Neuronal stem cell (in vitro differentiated cells): Measurements from ENCODE around the gene CMIP.
A peak's percentile ranks its signal among the peaks of the same experiment; 100 is the strongest.

Experiments
- DNase-seq: peaks from one replicate; pipeline ENCODE4 v3.0.0-alpha.2; 2013; ENCODE audit warnings: low spot score
- H2AFZ ChIP-seq: one replicate; pipeline ENCODE4 v1.6.1; 2013; ENCODE audit warnings: mild to moderate bottlenecking, low read length, inconsistent platforms
- H2AK5ac ChIP-seq: 2 replicates; pipeline ENCODE4 v1.6.1; 2013; ENCODE audit warnings: low read depth, mild to moderate bottlenecking, inconsistent platforms, low read length, moderate library complexity, mixed read lengths
- H2BK120ac ChIP-seq: 2 replicates; pipeline ENCODE4 v1.6.1; 2013; ENCODE audit warnings: low read depth, mild to moderate bottlenecking, inconsistent platforms, low read length, moderate library complexity, mixed read lengths
- H2BK12ac ChIP-seq: one replicate; pipeline ENCODE4 v1.6.1; 2013; ENCODE audit warnings: low read length, inconsistent platforms
- H2BK15ac ChIP-seq: 2 replicates; pipeline ENCODE4 v1.6.1; 2013; ENCODE audit warnings: mild to moderate bottlenecking, low read length, inconsistent platforms, mixed read lengths
- H2BK5ac ChIP-seq: one replicate; pipeline ENCODE4 v1.6.1; 2013; ENCODE audit warnings: inconsistent platforms, mild to moderate bottlenecking, low read length, moderate library complexity
- H3K14ac ChIP-seq: one replicate; pipeline ENCODE4 v1.6.1; 2013; ENCODE audit warnings: low read length, inconsistent platforms
- H3K18ac ChIP-seq: 2 replicates; pipeline ENCODE4 v1.6.1; 2013; ENCODE audit warnings: low read length, inconsistent platforms
- H3K23ac ChIP-seq: 2 replicates; pipeline ENCODE4 v1.6.1; 2013; ENCODE audit warnings: low read depth, mild to moderate bottlenecking, mixed read lengths, low read length, inconsistent platforms; ENCODE audit not compliant: poor library complexity
- H3K27ac ChIP-seq: replicated peaks from 3 replicates; pipeline ENCODE4 v1.5.1; 2013; ENCODE audit warnings: low read length, inconsistent platforms
- H3K27me3 ChIP-seq, 3 experiments: 2 replicates each; pipeline ENCODE4 v1.6.1; 2013; ENCODE audit warnings: low read length in 3 of 3, mild to moderate bottlenecking in 2 of 3, inconsistent platforms in 1 of 3, low read depth in 1 of 3, mixed read lengths in 1 of 3, moderate library complexity in 1 of 3; ENCODE audit not compliant: control insufficient read depth in 3 of 3, insufficient read depth in 3 of 3
- H3K36me3 ChIP-seq, 2 donors: replicated peaks in 1 of 2; 2 replicates each; pipeline ENCODE4 v1.6.1; 2013; ENCODE audit warnings: low read length in 2 of 2; ENCODE audit not compliant: control insufficient read depth in 2 of 2, insufficient read depth in 2 of 2
- H3K4ac ChIP-seq: 2 replicates; pipeline ENCODE4 v1.6.1; 2013; ENCODE audit warnings: inconsistent platforms, mild to moderate bottlenecking, low read length, moderate library complexity
- H3K4me1 ChIP-seq, 2 donors: 1 replicate in 1 of 2; 2 replicates in 1 of 2; pipeline ENCODE4 v1.6.1; 2013; ENCODE audit warnings: low read length in 2 of 2, low read depth in 1 of 2; ENCODE audit not compliant: control insufficient read depth in 2 of 2, insufficient read depth in 1 of 2
- H3K4me2 ChIP-seq: one replicate; pipeline ENCODE4 v1.6.1; 2013; ENCODE audit warnings: mild to moderate bottlenecking, low read length, inconsistent platforms; ENCODE audit not compliant: insufficient read depth, poor library complexity, severe bottlenecking
- H3K4me3 ChIP-seq, 2 donors: 2 replicates each; pipeline ENCODE4 v1.5.1; 2013; ENCODE audit warnings: low read length in 2 of 2, mild to moderate bottlenecking in 2 of 2, inconsistent platforms in 1 of 2, moderate library complexity in 1 of 2
- H3K79me1 ChIP-seq: one replicate; pipeline ENCODE4 v1.6.1; 2013; ENCODE audit warnings: low read depth, mild to moderate bottlenecking, inconsistent platforms, low read length, moderate library complexity
- H3K9ac ChIP-seq: one replicate; pipeline ENCODE4 v1.6.1; 2013; ENCODE audit warnings: mild to moderate bottlenecking, low read depth, low read length, inconsistent platforms; ENCODE audit not compliant: poor library complexity
- H3K9me3 ChIP-seq, 2 donors: replicated peaks in 1 of 2; 2 replicates each; pipeline versions ENCODE3 to v1.6.1; 2013; ENCODE audit warnings: low read length in 2 of 2, mild to moderate bottlenecking in 2 of 2, inconsistent platforms in 1 of 2, low read depth in 1 of 2, mixed read lengths in 1 of 2, moderate library complexity in 1 of 2; ENCODE audit not compliant: control insufficient read depth in 2 of 2, insufficient read depth in 1 of 2
- H4K8ac ChIP-seq: one replicate; pipeline ENCODE4 v1.6.1; 2013; ENCODE audit warnings: low read depth, mild to moderate bottlenecking, inconsistent platforms, low read length, moderate library complexity
- H4K91ac ChIP-seq: one replicate; pipeline ENCODE4 v1.6.1; 2013; ENCODE audit warnings: low read length, low read depth, mild to moderate bottlenecking, inconsistent platforms; ENCODE audit not compliant: poor library complexity
- whole genome bisulfite sequencing, 2 donors: extraction: QIAGEN DNeasy Blood & Tissue Kit; methylation state at CpG; one replicate each; pipeline ENCODE4 v1.1.7; 2013; ENCODE audit warnings: missing lambda C conversion rate in 2 of 2, mixed read lengths in 1 of 2; ENCODE audit not compliant: insufficient read length in 2 of 2, insufficient replicate concordance in 1 of 2; ENCODE audit errors: extremely low coverage in 2 of 2; 5-methylcytosine and 5-hydroxymethylcytosine counted together

Gene CMIP

DNA sequence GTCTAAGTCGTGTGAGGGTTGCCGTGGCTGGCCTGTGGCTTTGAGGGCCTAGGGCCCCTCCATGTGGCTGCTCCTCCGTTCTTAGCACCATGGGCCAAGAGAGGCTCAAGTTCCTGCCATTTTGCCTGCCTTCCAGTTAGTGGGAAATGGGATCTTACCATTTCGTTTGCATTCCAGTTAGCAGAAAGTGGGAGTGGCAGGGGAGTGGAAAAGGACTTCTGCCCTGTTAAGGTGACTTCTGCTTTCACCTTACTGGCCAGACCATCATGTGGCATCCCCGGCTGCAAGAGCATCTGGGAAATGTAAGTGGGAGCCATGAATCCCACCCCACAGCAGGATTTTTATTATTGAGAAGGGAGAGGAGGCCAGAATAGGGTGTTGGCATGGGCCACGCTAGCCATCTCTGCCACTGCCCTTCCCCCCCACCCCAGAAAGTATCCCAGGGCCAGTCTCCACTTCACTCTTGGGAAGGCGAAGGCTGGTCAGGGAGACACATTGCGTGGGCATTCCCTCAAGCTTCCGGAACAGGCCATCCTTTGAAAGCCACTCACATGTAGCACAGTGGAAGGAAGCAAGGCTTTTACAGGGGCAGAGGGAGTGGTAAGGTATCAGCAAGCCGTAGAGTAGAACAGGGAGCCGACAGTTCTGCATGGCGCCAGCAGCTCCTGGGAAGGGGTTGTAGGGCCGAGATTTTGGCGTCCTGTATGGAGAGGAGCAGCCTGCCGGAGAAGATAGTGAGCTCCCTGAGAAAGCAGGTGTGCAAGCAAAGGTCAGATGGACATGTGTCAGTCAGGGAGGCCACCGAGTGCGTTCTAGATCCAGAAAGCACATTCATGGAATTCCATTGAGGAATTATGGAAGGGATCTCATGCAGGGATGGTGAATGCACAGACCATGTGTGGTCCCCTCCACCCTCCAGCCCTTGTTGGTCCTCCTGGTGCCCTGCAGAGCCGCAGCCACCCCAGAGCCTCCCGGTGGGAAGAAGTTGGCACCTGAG lies 33.4 kb downstream of the CMIP start:
- H2BK120ac ChIP-seq, result no peak overlapping the region
- no peak for DNase-seq

DNA sequence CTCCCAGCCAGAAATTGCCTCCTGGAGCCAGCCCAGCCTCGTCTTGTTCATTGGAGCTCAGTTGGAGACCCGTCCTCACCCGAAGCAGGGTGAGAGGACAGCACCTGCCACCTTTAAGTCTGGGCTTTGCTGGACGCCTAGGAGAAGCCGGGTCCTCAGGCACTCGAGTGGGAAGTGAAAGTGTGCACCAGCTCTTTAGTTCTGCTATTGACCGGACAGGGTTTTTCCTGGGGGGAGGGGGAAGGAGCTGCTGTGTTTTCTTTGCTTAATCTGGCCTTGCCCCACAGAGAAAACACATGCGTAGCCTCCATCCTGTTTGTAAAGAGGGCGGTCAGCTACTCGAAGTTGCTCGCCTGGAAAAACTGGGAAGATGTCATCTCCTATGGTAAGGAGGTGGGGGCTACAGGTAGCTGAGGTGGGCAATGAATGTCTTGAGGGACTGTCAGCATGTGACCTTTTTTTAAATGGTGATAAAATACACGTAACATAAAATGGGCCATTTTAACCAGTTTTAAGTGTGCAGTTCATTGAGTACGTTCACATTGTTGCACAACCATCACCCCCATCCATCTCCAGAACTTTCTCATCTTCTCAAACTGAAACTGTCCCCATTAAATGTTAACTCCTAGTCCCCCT lies 34.4 kb downstream of the CMIP start:
- no peaks in the 10 kb centered on the region for H3K27me3 ChIP-seq
- H3K9ac ChIP-seq, result no peak overlapping the region
- H2BK12ac ChIP-seq, result no peak overlapping the region
- no peak overlapping the region for H4K8ac ChIP-seq
- no peak overlapping the region for H2BK15ac ChIP-seq
- H2BK120ac ChIP-seq, result no peak overlapping the region
- H4K91ac ChIP-seq, result no peak overlapping the region
- H3K23ac ChIP-seq, result no peak overlapping the region
- peaks cover 3 to 10% of the 10 kb centered on the region in 2 donors for H3K36me3 ChIP-seq
- peak overlapping the region; percentile 25 for H3K18ac ChIP-seq
- H3K4me1 ChIP-seq, result peaks cover 2 to 12% of the 10 kb centered on the region in 2 donors
- no peak overlapping the region for H2BK5ac ChIP-seq
- H3K79me1 ChIP-seq, result peaks cover 10% of the 10 kb centered on the region
- no peak overlapping the region for H3K27ac ChIP-seq
- WGBS, 2 donors, result no CpG with 5 or more reads among the region's 13 CpGs
- H3K4me3 ChIP-seq, result no peak overlapping the region
- peaks cover 0 to 5% of the 10 kb centered on the region in 2 donors for H3K9me3 ChIP-seq
- no peak overlapping the region for H2AFZ ChIP-seq
- no peak overlapping the region for H2AK5ac ChIP-seq
- no peak overlapping the region for H3K4ac ChIP-seq
- no peak overlapping the region for H3K14ac ChIP-seq
- no peak overlapping the region for H3K4me2 ChIP-seq
- DNase-seq, result no peak

More for the DNA sequence above, 33.4 kb downstream of the CMIP start:
- Histone ChIP-seq H2BK5ac (no peak overlapping the region), H3K36me3 (peaks cover 3 to 12% of the 10 kb centered on the region in 2 donors), H2BK15ac (no peak overlapping the region), H3K18ac (peak overlapping the region; percentile 2), H3K27me3 (no peaks in the 10 kb centered on the region), H3K4me1 (peaks cover 2 to 14% of the 10 kb centered on the region in 2 donors), H3K4me3 (no peak overlapping the region), H2AFZ (no peak overlapping the region), H2AK5ac (no peak overlapping the region), H3K14ac (no peak overlapping the region), H4K91ac (no peak overlapping the region), H3K4ac (no peak overlapping the region), H2BK12ac (no peak overlapping the region), H3K23ac (no peak overlapping the region), H3K9me3 (peaks cover 0 to 5% of the 10 kb centered on the region in 2 donors), H4K8ac (no peak overlapping the region), H3K4me2 (no peak overlapping the region), H3K27ac (no peak overlapping the region), H3K9ac (no peak overlapping the region), H3K79me1 (peaks cover 9% of the 10 kb centered on the region)
- WGBS, 2 donors, result no CpG with 5 or more reads among the region's 19 CpGs

DNA sequence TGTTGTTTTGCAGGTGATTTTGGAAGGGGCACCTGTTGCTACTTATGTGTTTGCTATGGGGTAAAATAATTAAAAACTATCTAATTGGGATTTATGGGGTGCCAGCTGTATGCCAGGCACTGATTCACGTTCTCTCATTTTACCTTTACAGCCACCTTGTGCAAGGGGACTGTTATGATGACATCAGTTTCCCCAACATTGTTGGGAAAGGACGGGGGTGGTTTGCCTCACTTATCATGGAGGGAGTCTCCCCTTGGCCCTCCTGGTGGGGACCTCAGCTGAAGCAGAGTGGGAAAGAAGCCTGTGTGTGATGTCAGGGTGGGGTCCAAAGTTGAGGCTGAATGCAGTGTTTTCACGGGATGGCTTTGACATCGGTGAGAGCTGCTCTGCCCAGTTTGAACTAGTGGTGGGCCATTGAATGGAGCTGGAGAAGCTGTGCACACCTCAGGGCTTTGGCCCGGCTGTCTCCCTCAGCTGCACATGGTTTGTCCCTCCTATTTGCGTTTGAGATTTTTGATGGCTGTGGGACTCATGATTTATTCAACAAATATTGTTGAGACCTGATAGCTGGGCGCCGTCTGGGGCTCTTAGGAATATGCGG lies 36.1 kb downstream of the CMIP start:
- Histone ChIP-seq H3K4me2 (no peak overlapping the region), H3K79me1 (peaks cover 12% of the 10 kb centered on the region), H3K9ac (no peak overlapping the region), H2BK15ac (no peak overlapping the region), H3K36me3 (peaks cover 3 to 9% of the 10 kb centered on the region in 2 donors), H3K9me3 (peaks cover 0 to 5% of the 10 kb centered on the region in 2 donors), H3K4ac (no peak overlapping the region), H3K27ac (no peak overlapping the region), H2AK5ac (no peak overlapping the region), H3K27me3 (no peaks in the 10 kb centered on the region), H2BK12ac (no peak overlapping the region), H2BK120ac (no peak overlapping the region), H3K4me3 (peak overlapping the region in 1 of 2 donors; percentile 1), H3K4me1 (peaks cover 2 to 14% of the 10 kb centered on the region in 2 donors), H4K8ac (no peak overlapping the region), H4K91ac (no peak overlapping the region), H3K23ac (no peak overlapping the region), H2BK5ac (no peak overlapping the region), H3K14ac (no peak overlapping the region), H2AFZ (no peak overlapping the region), H3K18ac (peak overlapping the region; percentile 30)
- DNase-seq, result no peak
- WGBS, 2 donors, result no CpG with 5 or more reads among the region's 9 CpGs
